IPS-18a (cell line): ENCODE results near the gene CLEC10A.

Source experiments
- H3K27ac ChIP-seq: one replicate; pipeline ENCODE4 v1.5.1; 2013; ENCODE audit warnings: low read length
- H3K27me3 ChIP-seq: one replicate; pipeline ENCODE4 v1.6.1; 2013; ENCODE audit warnings: mild to moderate bottlenecking, low read length; ENCODE audit not compliant: control insufficient read depth, insufficient read depth
- H3K36me3 ChIP-seq: one replicate; pipeline ENCODE4 v1.6.1; 2013; ENCODE audit warnings: low read depth, low read length; ENCODE audit not compliant: control insufficient read depth
- H3K4me1 ChIP-seq: one replicate; pipeline ENCODE4 v1.6.1; 2013; ENCODE audit warnings: low read depth, low read length; ENCODE audit not compliant: control insufficient read depth
- H3K4me3 ChIP-seq: one replicate; pipeline ENCODE4 v1.5.1; 2013; ENCODE audit warnings: low read length
- H3K9ac ChIP-seq: one replicate; pipeline ENCODE4 v1.6.1; 2013; ENCODE audit warnings: mild to moderate bottlenecking, low read length, moderate library complexity
- H3K9me3 ChIP-seq: one replicate; pipeline ENCODE4 v1.6.1; 2013; ENCODE audit warnings: low read depth, low read length; ENCODE audit not compliant: control insufficient read depth

Gene CLEC10A

DNA sequence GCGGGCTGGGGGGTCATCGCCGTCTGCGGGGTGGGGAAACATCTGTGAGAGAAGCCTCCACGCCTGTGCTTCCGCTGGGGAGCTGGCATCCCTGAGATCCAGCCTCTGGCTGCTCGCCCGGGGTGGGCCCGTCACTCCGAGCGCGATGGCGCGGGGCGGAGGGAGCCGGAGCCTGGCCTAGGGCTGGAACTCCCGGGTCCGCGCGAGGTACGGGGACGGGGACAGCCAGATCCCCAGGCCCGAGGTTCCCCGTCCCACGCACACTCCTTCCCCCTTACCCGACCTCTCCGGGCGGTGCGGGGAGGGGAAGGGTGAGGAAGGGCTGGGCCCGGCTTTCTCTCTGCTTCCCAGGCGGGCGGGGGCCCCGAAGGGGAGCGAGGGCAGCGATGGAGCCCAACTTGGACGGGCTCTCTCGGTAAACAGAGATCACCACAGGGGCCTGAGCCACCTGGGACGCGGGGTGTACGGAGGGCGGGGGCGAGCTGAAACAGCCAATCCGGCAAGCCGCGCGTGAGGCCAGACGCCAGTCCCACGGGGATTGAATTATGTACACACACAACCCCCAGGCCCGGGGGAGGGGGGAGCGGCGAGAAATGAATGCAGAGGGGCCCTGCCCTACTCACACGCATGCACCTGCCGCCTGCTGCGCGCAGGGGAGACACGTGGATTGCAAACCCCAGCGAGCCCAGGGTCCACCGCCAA is 36.4 kb downstream of the CLEC10A start, which contains the start of gene SLC16A11:
TSS of gene SLC16A11 (minus strand) at position 596 of the 702 bp plus-strand sequence. CDS start at position 17, 579 bp downstream.
- H3K4me1 ChIP-seq = peaks cover 9% of the 10 kb centered on the region
- no peak within 1 kb of the TSS for H3K27ac ChIP-seq
- H3K9me3 ChIP-seq = no peaks in the 10 kb centered on the region
- no peak within 1 kb of the TSS for H3K9ac ChIP-seq
- H3K27me3 ChIP-seq = peaks cover 56% of the 10 kb centered on the region
- no peaks in the 10 kb centered on the region for H3K36me3 ChIP-seq
- peak within 1 kb of the TSS; percentile 59 for H3K4me3 ChIP-seq

DNA sequence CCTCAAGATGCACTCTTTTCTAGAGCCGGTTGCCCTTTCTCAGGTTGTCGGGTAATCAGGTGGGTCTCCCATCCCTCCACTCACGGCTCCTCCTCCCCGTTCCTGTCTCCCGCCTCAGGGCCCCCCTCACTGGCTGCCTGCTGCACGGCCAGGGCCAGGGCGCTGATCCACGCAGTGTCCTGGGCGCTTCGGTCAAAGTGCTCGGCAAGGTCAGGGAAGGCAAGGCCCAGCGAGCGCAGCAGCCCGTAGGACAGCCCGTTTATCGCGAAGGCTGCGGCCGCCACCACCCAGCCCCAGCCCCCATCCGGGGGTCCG is 36.9 kb downstream of the CLEC10A start:
- no peaks in the 10 kb centered on the region for H3K9me3 ChIP-seq
- peaks cover 9% of the 10 kb centered on the region for H3K4me1 ChIP-seq
- peak overlapping the region; percentile 59 for H3K4me3 ChIP-seq
- H3K9ac ChIP-seq = no peak overlapping the region
- no peaks in the 10 kb centered on the region for H3K36me3 ChIP-seq
- no peak overlapping the region for H3K27ac ChIP-seq
- H3K27me3 ChIP-seq = peaks cover 56% of the 10 kb centered on the region

DNA sequence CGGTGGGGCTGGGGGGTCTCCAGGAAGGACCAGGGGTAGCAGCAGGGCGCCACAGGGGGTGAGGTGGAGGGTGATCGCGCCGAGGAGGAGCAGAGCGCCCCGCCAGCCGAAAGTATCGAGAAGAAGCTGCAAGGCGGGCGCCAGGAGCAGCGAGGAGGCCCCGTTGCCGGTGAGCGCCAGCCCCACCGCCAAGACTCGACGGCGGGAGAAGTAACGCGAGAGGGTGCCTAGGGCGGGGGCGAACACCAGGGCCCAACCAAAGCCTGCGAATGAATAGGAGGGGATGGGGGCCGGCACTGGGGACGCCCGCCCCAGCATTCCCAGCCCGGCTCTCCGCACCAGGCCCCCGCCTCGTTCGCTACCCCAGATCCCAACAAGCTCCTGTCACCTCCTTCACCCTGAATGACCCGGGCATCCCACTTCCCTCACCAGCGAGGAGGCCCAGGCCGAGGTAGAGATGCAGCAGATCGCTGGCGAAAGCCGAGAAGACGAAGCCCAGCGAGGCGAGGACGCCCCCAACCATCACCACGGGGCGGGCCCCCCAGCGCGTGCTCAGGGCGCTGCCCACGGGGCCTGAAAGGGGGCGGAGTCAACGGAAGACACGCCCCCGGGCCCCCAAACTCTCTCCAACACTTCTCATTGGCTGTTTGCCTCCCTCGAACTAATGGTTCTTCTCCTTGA is 37.4 kb downstream of the CLEC10A start:
- H3K27ac ChIP-seq = no peak overlapping the region
- peak overlapping the region; percentile 59 for H3K4me3 ChIP-seq
- H3K36me3 ChIP-seq = no peaks in the 10 kb centered on the region
- no peak overlapping the region for H3K9ac ChIP-seq
- H3K27me3 ChIP-seq = peaks cover 56% of the 10 kb centered on the region
- H3K9me3 ChIP-seq = no peaks in the 10 kb centered on the region
- H3K4me1 ChIP-seq = peaks cover 9% of the 10 kb centered on the region

DNA sequence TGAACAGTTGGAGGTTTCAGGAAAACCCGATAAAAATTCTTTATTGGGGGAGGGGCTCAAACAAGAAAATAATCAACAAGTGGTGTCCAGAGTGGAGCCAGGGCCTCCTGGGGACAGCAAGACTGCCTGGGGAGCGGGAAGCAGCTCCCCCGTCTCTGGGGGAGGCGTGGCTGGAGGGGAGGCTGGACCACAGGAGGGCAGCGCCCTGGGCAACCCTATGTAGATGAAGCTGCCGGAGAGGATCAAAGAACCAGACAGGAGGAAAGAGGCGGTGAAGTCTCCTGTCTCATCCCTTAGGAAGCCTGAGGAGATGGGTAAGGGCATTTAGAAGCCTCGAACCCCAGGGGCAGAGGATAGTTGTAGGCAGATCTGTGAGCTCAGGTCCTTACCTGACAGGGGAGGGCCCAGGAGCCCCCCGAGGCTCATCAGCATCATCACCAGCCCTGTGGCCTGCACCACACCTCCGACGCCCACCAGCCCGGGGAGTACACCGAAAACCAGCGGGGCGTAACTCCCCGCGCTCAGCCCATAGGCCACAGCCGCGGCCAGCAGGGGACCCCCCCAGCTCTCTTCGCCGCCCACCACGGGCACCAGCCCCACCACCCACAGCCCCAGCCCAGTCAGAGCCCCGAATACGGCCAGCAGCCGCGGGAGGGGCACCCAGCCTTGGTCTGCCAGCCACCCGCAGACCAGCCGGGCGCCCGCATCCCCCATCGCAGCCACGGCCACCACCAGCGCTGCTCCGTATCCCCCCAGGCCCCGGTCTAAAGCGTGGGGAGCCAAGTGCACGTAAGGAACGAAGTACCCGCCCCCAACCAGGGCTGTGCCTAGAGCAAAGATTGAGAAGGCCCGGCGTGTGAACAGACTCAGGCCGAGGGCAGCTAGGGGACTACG is 38.2 kb downstream of the CLEC10A start:
- Histone ChIP-seq H3K27ac (no peak overlapping the region), H3K4me1 (peaks cover 9% of the 10 kb centered on the region), H3K27me3 (peaks cover 56% of the 10 kb centered on the region), H3K36me3 (no peaks in the 10 kb centered on the region), H3K9me3 (no peaks in the 10 kb centered on the region), H3K4me3 (peak overlapping the region; percentile 59), H3K9ac (no peak overlapping the region)

DNA sequence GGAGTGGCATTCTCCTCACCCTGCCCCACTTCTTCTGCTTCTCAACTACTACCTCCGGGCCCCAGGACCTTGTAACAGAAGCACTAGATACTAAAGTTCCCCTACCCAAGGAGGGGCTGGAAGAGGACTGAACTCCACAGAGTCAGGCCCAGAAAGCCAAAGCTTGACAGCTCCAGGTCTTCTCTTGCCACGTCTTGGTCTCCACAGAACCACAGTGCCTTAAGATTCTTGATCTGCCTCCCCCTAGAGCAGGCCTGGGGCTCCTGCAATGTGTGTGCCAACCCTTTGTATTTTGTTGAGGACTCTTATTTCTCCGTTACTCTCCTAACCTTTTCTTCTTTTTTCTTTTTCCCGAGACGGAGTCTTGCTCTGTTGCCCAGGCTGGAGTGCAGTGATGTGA is 40.2 kb downstream of the CLEC10A start:
- Histone ChIP-seq H3K4me3 (no peak overlapping the region), H3K27me3 (peaks cover 37% of the 10 kb centered on the region), H3K9me3 (no peaks in the 10 kb centered on the region), H3K27ac (no peak overlapping the region), H3K4me1 (peaks cover 6% of the 10 kb centered on the region), H3K9ac (no peak overlapping the region), H3K36me3 (no peaks in the 10 kb centered on the region)

DNA sequence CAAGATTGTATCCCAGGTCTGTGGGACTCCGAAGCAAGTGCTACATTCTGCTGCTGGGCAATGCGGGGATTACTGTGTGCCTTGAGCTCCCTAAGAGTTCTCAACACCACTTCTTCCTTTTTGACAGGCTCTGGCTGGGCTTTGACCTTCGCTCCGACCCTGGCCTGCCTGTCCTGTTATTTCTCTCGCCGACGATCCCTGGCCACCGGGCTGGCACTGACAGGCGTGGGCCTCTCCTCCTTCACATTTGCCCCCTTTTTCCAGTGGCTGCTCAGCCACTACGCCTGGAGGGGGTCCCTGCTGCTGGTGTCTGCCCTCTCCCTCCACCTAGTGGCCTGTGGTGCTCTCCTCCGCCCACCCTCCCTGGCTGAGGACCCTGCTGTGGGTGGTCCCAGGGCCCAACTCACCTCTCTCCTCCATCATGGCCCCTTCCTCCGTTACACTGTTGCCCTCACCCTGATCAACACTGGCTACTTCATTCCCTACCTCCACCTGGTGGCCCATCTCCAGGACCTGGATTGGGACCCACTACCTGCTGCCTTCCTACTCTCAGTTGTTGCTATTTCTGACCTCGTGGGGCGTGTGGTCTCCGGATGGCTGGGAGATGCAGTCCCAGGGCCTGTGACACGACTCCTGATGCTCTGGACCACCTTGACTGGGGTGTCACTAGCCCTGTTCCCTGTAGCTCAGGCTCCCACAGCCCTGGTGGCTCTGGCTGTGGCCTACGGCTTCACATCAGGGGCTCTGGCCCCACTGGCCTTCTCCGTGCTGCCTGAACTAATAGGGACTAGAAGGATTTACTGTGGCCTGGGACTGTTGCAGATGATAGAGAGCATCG is 41.8 kb downstream of the CLEC10A start:
- H3K27me3 ChIP-seq = peaks cover 21% of the 10 kb centered on the region
- H3K9me3 ChIP-seq = no peaks in the 10 kb centered on the region
- H3K27ac ChIP-seq = no peak overlapping the region
- H3K9ac ChIP-seq = no peak overlapping the region
- H3K36me3 ChIP-seq = no peaks in the 10 kb centered on the region
- H3K4me1 ChIP-seq = peaks cover 6% of the 10 kb centered on the region
- H3K4me3 ChIP-seq = no peak overlapping the region

DNA sequence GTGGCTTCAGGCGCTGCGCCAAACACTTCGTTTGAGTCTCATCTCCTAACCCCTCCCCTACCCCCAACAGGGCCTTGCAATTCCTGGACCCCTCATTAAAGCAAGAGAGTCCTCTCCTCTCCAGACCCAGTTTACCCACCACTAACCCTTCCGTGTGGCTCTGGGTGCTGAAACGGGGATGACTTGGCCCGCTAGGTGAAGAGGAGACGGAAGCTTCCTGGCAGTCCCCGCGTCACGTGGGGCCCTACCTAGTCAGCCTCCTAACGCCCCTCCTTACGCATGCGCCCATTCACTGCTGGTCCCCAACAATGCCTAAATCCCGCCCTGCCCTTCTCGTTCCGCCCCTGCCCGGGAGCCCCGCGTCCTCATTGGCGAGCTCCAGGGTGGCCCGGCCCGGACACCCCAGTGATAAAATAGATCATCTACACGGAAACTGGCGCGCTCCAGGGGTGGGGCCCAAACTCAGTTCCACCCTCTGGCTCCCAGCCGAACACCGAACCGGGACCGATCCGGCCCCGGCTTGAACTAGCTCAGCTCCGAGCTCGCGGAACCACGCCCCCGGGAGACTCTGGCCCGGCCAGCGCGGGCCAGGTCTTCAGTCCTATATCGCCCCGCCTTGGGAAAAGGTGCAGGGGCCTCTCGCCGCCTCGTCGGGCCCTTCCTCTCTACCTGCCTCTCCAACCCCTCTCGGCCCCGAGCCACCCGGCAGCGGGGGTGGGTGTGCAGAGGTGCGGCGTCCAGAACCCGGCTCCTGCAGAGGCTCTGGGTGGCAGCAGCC is 44.3 kb downstream of the CLEC10A start, which contains the start of gene SLC16A13:
TSS of gene SLC16A13 (plus strand) at position 425 of the 778 bp plus-strand sequence. CDS start 368 bp downstream, outside the sequence.
- H3K4me3 ChIP-seq = peak within 1 kb of the TSS; percentile 92
- no peaks in the 10 kb centered on the region for H3K27me3 ChIP-seq
- no peaks in the 10 kb centered on the region for H3K36me3 ChIP-seq
- peak within 1 kb of the TSS; percentile 55 for H3K9ac ChIP-seq
- no peak within 1 kb of the TSS for H3K27ac ChIP-seq
- H3K4me1 ChIP-seq = peaks cover 6% of the 10 kb centered on the region
- H3K9me3 ChIP-seq = no peaks in the 10 kb centered on the region

DNA sequence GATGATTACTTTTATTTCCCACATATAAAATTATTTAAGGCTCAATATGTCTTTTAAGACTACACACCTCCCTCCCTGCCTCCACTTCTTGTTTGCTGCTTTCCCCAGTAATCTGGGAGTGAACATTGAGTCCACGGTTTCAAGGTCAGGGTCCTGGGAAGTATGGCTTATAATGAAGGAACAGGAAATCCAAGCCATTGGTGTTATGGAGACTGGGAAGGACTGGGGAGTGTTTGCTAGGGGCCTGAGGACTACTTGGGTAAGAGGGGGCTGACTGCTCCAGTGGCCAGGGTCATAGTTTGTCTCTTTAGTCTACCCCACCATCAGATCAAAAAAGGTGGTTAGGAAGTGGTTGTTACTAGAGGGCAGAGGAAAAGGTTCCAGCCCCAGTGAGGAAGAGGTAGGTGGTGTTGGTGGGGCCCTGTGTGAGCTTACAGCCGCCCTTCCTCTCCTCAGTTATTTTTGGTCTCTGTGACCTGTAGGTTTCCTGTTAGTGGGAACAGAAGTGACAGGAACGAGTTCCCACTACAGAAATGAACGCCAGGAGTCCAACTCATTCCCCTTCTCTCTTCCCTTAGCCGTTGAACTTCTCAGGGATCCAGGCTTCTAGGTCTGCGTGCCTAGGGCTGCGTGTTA is 45.0 kb downstream of the CLEC10A start:
- Histone ChIP-seq H3K27me3 (no peaks in the 10 kb centered on the region), H3K36me3 (no peaks in the 10 kb centered on the region), H3K9me3 (no peaks in the 10 kb centered on the region), H3K4me3 (peak overlapping the region; percentile 92), H3K4me1 (peaks cover 6% of the 10 kb centered on the region), H3K9ac (peak overlapping the region; percentile 55), H3K27ac (no peak overlapping the region)

DNA sequence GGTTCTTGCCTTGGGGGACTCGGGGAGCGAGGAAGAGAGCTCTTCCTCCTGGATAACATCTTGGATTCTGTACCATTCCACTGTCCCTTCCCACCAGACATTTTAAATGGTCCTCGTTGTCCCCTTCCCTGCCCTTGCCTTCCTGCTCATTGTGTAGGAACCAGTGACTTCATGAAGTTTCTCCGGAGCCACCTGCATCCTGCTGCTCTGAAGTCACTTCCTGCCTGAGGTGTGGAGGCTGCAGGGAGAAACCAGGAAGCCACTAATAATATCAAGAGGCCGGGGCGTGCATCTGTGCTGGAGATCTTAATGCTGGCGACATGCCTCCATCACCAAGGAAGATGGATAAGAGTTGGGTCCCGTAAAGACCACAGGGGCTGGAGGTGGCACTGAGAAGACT is 50.4 kb downstream of the CLEC10A start:
- H3K27me3 ChIP-seq = no peaks in the 10 kb centered on the region
- H3K27ac ChIP-seq = no peak overlapping the region
- H3K9ac ChIP-seq = no peak overlapping the region
- H3K4me1 ChIP-seq = no peaks in the 10 kb centered on the region
- no peaks in the 10 kb centered on the region for H3K9me3 ChIP-seq
- H3K4me3 ChIP-seq = no peak overlapping the region
- no peaks in the 10 kb centered on the region for H3K36me3 ChIP-seq

DNA sequence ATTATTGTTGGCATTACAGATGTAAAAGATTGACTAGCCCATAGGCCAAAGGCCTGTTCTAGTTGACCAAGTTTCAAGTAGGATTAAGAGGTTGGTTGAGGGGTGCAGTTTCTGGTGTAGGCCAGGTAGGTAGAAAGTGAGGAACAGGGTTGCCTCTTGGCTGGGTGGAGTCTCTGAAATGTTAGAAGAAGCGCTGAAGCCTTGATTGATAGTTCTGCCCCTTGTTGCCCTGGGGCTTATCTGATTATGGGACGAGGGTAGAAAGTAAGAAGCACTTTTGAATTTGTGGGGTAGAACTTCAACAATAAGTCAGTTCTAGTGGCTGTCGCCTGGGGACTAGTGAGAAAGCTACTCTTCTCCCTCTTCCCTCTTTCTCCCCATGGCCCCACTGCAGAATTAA is 51.0 kb downstream of the CLEC10A start:
- H3K36me3 ChIP-seq = no peaks in the 10 kb centered on the region
- H3K27ac ChIP-seq = no peak overlapping the region
- H3K9ac ChIP-seq = no peak overlapping the region
- no peaks in the 10 kb centered on the region for H3K9me3 ChIP-seq
- no peaks in the 10 kb centered on the region for H3K27me3 ChIP-seq
- H3K4me1 ChIP-seq = no peaks in the 10 kb centered on the region
- no peak overlapping the region for H3K4me3 ChIP-seq
